Osteocyte (in vitro differentiated cells): ENCODE data around the gene SELENOH. TPM values are rescaled to one million over a fixed set of nuclear protein-coding genes. Genes with fewer than 3 reads are reported as not detected.
A peak's percentile ranks its signal among the peaks of the same experiment; 100 is the strongest.

Experiments
- DNase-seq: peaks from one replicate; pipeline ENCODE4 v3.0.0; 2021; ENCODE audit warnings: mixed read lengths; ENCODE audit not compliant: unreplicated experiment; ENCODE audit errors: extremely low spot score
- H3K27ac Mint-ChIP-seq: one replicate; pipeline ENCODE4 v1.8.0; 2021; ENCODE audit warnings: mild to moderate bottlenecking, mixed read lengths; ENCODE audit not compliant: unreplicated experiment
- H3K27me3 Mint-ChIP-seq: one replicate; pipeline ENCODE4 v1.8.0; 2021; ENCODE audit warnings: mixed read lengths; ENCODE audit not compliant: unreplicated experiment
- H3K36me3 Mint-ChIP-seq: one replicate; pipeline ENCODE4 v1.8.0; 2021; ENCODE audit warnings: mixed read lengths; ENCODE audit not compliant: unreplicated experiment
- H3K4me1 Mint-ChIP-seq: one replicate; pipeline ENCODE4 v1.8.0; 2021; ENCODE audit warnings: mixed read lengths; ENCODE audit not compliant: unreplicated experiment
- H3K4me3 Mint-ChIP-seq: one replicate; pipeline ENCODE4 v1.8.0; 2021; ENCODE audit warnings: mild to moderate bottlenecking, moderate library complexity, mixed read lengths; ENCODE audit not compliant: unreplicated experiment
- H3K9me3 Mint-ChIP-seq: one replicate; pipeline ENCODE4 v1.8.0; 2021; ENCODE audit warnings: mixed read lengths; ENCODE audit not compliant: unreplicated experiment
- total RNA-seq: library from RNA; stranded (reverse); gene quantifications from 2 replicates; pipeline ENCODE4 v1.2.1, GENCODE V29; 2021
- TF ChIP-seq, protein P1 (sequence below): fragments of 200-600 bp; sonication (generic); IDR thresholded peaks from 2 replicates; pipeline ENCODE4 v1.5.0; 2021; ENCODE audit warnings: antibody characterized with exemption, mild to moderate bottlenecking, moderate library complexity

SELENOH gene
- total RNA-seq, 1 donor from 2014 or later = 103 TPM

DNA sequence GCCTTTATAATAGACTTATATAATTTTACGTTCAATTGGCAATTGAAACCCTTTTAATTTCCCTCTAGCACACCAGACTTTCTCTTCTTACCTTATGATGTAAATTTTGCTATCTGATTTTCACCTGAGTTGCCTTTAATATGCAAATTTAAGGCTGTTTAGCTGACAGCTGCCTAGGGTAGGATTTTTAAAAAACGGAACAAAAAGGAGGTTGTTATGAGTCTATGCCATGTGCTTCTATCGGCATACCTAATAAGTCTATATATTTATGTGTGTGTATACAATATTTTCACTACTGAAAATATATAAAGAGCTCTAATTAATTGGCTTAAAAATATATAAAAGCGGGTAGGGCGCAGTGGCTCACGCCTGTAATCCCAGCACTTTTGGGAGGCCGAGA is 11.8 kb upstream of the SELENOH start:
- H3K9me3 Mint-ChIP-seq = no peaks in the 10 kb centered on the region
- DNase-seq = no peak
- TF ChIP-seq, protein P1, sequence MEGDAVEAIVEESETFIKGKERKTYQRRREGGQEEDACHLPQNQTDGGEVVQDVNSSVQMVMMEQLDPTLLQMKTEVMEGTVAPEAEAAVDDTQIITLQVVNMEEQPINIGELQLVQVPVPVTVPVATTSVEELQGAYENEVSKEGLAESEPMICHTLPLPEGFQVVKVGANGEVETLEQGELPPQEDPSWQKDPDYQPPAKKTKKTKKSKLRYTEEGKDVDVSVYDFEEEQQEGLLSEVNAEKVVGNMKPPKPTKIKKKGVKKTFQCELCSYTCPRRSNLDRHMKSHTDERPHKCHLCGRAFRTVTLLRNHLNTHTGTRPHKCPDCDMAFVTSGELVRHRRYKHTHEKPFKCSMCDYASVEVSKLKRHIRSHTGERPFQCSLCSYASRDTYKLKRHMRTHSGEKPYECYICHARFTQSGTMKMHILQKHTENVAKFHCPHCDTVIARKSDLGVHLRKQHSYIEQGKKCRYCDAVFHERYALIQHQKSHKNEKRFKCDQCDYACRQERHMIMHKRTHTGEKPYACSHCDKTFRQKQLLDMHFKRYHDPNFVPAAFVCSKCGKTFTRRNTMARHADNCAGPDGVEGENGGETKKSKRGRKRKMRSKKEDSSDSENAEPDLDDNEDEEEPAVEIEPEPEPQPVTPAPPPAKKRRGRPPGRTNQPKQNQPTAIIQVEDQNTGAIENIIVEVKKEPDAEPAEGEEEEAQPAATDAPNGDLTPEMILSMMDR = no peak
- H3K27me3 Mint-ChIP-seq = no peaks in the 10 kb centered on the region
- peaks cover 3% of the 10 kb centered on the region for H3K36me3 Mint-ChIP-seq
- H3K4me3 Mint-ChIP-seq = no peak overlapping the region
- H3K4me1 Mint-ChIP-seq = no peaks in the 10 kb centered on the region
- no peak overlapping the region for H3K27ac Mint-ChIP-seq

DNA sequence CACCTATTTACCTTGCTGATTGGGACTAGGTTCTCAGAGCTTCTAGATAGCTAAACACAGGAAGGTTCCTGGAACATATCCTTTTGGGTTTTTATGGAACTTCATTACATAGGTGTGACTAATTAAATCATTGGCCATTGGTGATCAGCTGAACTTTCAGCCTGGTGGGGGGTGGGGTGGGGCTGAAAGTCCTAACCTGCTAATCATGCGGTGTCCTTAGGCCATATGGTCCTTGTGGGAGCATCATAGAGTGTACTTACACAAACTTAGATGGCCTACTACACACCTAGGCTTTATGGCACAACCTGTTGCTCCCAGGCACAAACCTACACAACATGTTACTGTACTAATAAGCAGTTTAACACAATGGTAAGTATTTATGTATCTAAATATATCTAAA is 8.6 kb upstream of the SELENOH start:
- Mint-ChIP-seq H3K4me3 (no peak overlapping the region), H3K4me1 (no peaks in the 10 kb centered on the region), H3K27me3 (no peaks in the 10 kb centered on the region), H3K36me3 (peaks cover 6% of the 10 kb centered on the region), H3K27ac (no peak overlapping the region), H3K9me3 (no peaks in the 10 kb centered on the region)
- no peak for DNase-seq
- TF ChIP-seq, protein P1 = no peak

DNA sequence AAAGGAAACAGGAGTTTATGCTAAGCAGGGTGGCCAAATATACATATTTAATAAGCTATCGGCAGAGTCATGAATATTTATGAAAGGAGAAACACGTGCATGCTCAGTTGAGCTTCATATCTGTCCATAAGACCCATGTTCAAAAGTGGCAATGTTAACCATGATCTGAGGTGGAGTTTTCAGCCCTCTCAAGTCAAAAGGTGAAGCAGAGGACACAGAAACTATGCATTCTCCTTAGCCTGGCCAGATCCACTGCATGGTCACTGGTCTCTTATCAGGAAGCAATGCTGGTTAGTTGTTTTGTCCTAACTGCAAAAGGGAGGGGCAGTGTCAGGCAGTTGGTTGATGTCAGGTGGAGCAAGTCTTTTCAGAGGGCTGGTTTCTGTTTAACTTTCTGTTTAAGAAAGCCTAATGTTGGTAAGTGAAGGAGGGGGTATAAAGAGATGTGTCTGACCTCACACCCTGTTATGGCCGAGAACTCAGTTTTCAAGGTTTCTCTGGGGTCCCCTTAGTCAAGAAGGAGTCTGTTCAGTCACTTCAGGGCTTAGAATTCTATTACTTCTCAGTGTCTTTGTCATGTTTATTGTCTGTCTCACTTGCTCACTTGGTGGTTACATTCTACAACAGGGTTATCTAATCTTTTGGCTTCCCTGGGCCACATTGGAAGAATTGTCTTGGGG is 5.5 kb upstream of the SELENOH start:
- Mint-ChIP-seq H3K36me3 (peaks cover 9% of the 10 kb centered on the region), H3K9me3 (no peaks in the 10 kb centered on the region), H3K27me3 (no peaks in the 10 kb centered on the region), H3K4me1 (peaks cover 5% of the 10 kb centered on the region), H3K27ac (no peak overlapping the region), H3K4me3 (no peak overlapping the region)
- DNase-seq = no peak
- TF ChIP-seq, protein P1 = no peak

DNA sequence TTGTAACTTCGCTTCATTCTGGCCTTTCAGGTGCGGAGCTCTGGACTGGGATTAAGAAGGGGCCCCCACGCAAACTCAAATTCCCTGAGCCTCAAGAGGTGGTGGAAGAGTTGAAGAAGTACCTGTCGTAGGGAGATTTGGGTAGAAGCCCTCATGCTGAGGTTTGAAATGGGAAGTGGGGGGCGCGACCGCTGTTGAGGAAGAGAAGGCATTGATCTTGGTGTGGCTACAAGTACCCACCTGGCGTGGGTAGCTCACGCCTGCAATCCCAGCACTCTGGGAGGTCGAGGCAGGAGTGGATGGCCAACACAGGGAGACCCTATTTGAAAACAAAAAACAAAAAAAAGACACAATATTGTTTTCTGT is 779 bp downstream of the SELENOH start:
- TF ChIP-seq, protein P1 = no peak
- peak overlapping the region; percentile 95 for H3K27ac Mint-ChIP-seq
- H3K36me3 Mint-ChIP-seq = peaks cover 31% of the 10 kb centered on the region
- peaks cover 20% of the 10 kb centered on the region for H3K4me1 Mint-ChIP-seq
- peak overlapping the region; percentile 93 for H3K4me3 Mint-ChIP-seq
- H3K27me3 Mint-ChIP-seq = no peaks in the 10 kb centered on the region
- no peak for DNase-seq
- H3K9me3 Mint-ChIP-seq = no peaks in the 10 kb centered on the region

DNA sequence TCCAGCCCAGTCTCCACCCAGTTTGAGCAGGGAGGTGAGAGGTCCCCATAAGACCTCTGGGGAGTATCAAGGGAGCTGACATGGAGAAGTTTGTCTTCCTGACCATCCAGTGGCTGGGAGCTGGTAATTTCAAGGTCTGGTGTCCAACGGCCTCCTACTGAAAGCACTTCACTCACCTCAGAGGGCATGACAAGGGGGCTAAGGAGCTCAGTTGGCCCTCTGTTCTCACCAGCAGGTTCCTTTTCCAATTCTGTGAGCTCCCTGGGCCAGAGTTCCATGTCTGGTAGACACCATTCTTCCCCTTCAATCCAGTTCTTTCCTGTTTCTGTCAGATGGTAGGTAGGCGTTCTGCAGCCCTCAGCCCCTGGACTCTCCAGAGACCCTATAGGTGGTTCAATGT is 3.1 kb downstream of the SELENOH start:
- Mint-ChIP-seq H3K4me3 (no peak overlapping the region), H3K36me3 (peaks cover 31% of the 10 kb centered on the region), H3K9me3 (no peaks in the 10 kb centered on the region), H3K4me1 (peaks cover 20% of the 10 kb centered on the region), H3K27ac (no peak overlapping the region), H3K27me3 (no peaks in the 10 kb centered on the region)
- TF ChIP-seq, protein P1 = no peak
- DNase-seq = no peak
